IMR-90 (cell line): ENCODE measurements around the gene MCF2L2. TPM values are rescaled to one million over a fixed set of nuclear protein-coding genes. Genes with fewer than 3 reads are reported as not detected.

Experiments used
- ATAC-seq: fragments of 200-7000 bp; cut with Tn5 transposase; 2 replicates; pipeline ENCODE4 v1.9.1; 2020; ENCODE audit warnings: low read depth, mild to moderate bottlenecking, moderate library complexity
- BruUV-seq: library from RNA; stranded (reverse); fragments of 400-500 nt; replicated peaks from 2 replicates; lab custom pipeline; 2021; lab: Mats Ljungman, UMichigan
- CTCF ChIA-PET: fragments of 300-600 bp; formaldehyde crosslinking; extraction: SDS; loops from one replicate; lab custom pipeline; 2021; ENCODE audit warnings: antibody characterized with exemption; lab: Yijun Ruan, JAX
- POLR2A ChIA-PET: fragments of 300-600 bp; sonication (Branson Sonifier 250); formaldehyde crosslinking; loops from one replicate; lab custom pipeline; 2022; ENCODE audit warnings: antibody characterized with exemption; ENCODE audit not compliant: unreplicated experiment; lab: Charles Lee
- DNase-seq: peaks from one replicate; pipeline ENCODE4 v3.0.0; 2013
- H2AFZ ChIP-seq: replicated peaks from 2 replicates; pipeline ENCODE3; 2013; ENCODE audit warnings: low read length, mild to moderate bottlenecking; ENCODE audit not compliant: poor library complexity
- H2AK5ac ChIP-seq: 2 replicates; pipeline ENCODE4 v1.6.1; 2013; ENCODE audit warnings: low read depth, low read length, inconsistent platforms
- H2AK9ac ChIP-seq: replicated peaks from 2 replicates; pipeline ENCODE3; 2013; ENCODE audit warnings: mild to moderate bottlenecking, low read depth, low read length, moderate library complexity; ENCODE audit not compliant: poor library complexity
- H2BK120ac ChIP-seq: 2 replicates; pipeline ENCODE4 v1.6.1; 2013; ENCODE audit warnings: low read depth, low read length, inconsistent platforms
- H2BK15ac ChIP-seq: 3 replicates; pipeline ENCODE4 v1.6.1; 2013; ENCODE audit warnings: low read depth, low read length, inconsistent platforms
- H2BK20ac ChIP-seq: 2 replicates; pipeline ENCODE4 v1.6.1; 2013; ENCODE audit warnings: low read depth, mild to moderate bottlenecking, inconsistent platforms, low read length, moderate library complexity
- H2BK5ac ChIP-seq: 2 replicates; pipeline ENCODE4 v1.6.1; 2013; ENCODE audit warnings: mild to moderate bottlenecking, low read depth, low read length, inconsistent platforms; ENCODE audit not compliant: poor library complexity, severe bottlenecking
- H3K14ac ChIP-seq: replicated peaks from 2 replicates; pipeline ENCODE4 v1.6.1; 2013; ENCODE audit warnings: low read depth, low read length, inconsistent platforms
- H3K18ac ChIP-seq: 2 replicates; pipeline ENCODE4 v1.6.1; 2013; ENCODE audit warnings: low read depth, low read length, control low read depth
- H3K23ac ChIP-seq: 2 replicates; pipeline ENCODE4 v1.6.1; 2013; ENCODE audit warnings: low read depth, low read length, inconsistent platforms
- H3K27ac ChIP-seq: 2 replicates; pipeline ENCODE4 v1.5.1; 2013; ENCODE audit warnings: mild to moderate bottlenecking, control low read depth, low read length; ENCODE audit not compliant: insufficient read depth
- H3K27me3 ChIP-seq: 2 replicates; pipeline ENCODE4 v1.6.1; 2013; ENCODE audit warnings: low read length; ENCODE audit not compliant: control insufficient read depth, insufficient read depth
- H3K36me3 ChIP-seq: 2 replicates; pipeline ENCODE4 v1.6.1; 2013; ENCODE audit warnings: low read length, mixed read lengths; ENCODE audit not compliant: control insufficient read depth, insufficient read depth
- H3K4ac ChIP-seq: 2 replicates; pipeline ENCODE4 v1.6.1; 2013; ENCODE audit warnings: low read depth, low read length, inconsistent platforms
- H3K4me1 ChIP-seq: 2 replicates; pipeline ENCODE4 v1.6.1; 2013; ENCODE audit warnings: low read length, mixed read lengths; ENCODE audit not compliant: control insufficient read depth, insufficient read depth
- H3K4me2 ChIP-seq: 2 replicates; pipeline ENCODE4 v1.6.1; 2013; ENCODE audit warnings: low read depth, mild to moderate bottlenecking, control low read depth, low read length, moderate library complexity
- H3K4me3 ChIP-seq: 2 replicates; pipeline ENCODE4 v1.5.1; 2013; ENCODE audit warnings: low read depth, mild to moderate bottlenecking, control low read depth, low read length, moderate library complexity; ENCODE audit not compliant: insufficient read depth
- H3K56ac ChIP-seq: 2 replicates; pipeline ENCODE4 v1.6.1; 2013; ENCODE audit warnings: low read length, inconsistent platforms; ENCODE audit not compliant: insufficient read depth; ENCODE audit errors: extremely low read depth
- H3K79me1 ChIP-seq, 2 experiments: 2 replicates each; pipeline ENCODE4 v1.6.1; 2013; ENCODE audit warnings: low read length in 2 of 2, inconsistent platforms in 1 of 2, low read depth in 1 of 2
- H3K9ac ChIP-seq: 2 replicates; pipeline ENCODE4 v1.6.1; 2013; ENCODE audit warnings: low read depth, low read length, control low read depth
- H3K9me1 ChIP-seq: 2 replicates; pipeline ENCODE4 v1.6.1; 2013; ENCODE audit warnings: low read length, inconsistent platforms; ENCODE audit not compliant: insufficient read depth
- H3K9me3 ChIP-seq: 2 replicates; pipeline ENCODE4 v1.6.1; 2013; ENCODE audit warnings: low read length; ENCODE audit not compliant: control insufficient read depth, insufficient read depth
- H4K20me1 ChIP-seq: 2 replicates; pipeline ENCODE4 v1.6.1; 2013; ENCODE audit warnings: low read length, inconsistent platforms; ENCODE audit not compliant: insufficient read depth
- H4K5ac ChIP-seq: 2 replicates; pipeline ENCODE4 v1.6.1; 2013; ENCODE audit warnings: mild to moderate bottlenecking, low read depth, low read length, control low read depth
- H4K8ac ChIP-seq, 2 experiments: 2 replicates each; pipeline ENCODE4 v1.6.1; 2013; ENCODE audit warnings: low read depth in 2 of 2, low read length in 2 of 2, control low read depth in 1 of 2, inconsistent platforms in 1 of 2
- H4K91ac ChIP-seq: 2 replicates; pipeline ENCODE4 v1.6.1; 2013; ENCODE audit warnings: low read depth, low read length, inconsistent platforms; ENCODE audit not compliant: insufficient read depth
- NFE2L2 ChIP-seq: fragments of 150-350 bp; IDR thresholded peaks from 2 replicates; pipeline ENCODE4 v1.6.1; 2016; ENCODE audit warnings: low read depth, mild to moderate bottlenecking, low read length
- POLR2A ChIP-seq: IDR thresholded peaks from 2 replicates; pipeline ENCODE4 v1.6.1; 2012; ENCODE audit warnings: mild to moderate bottlenecking, low read depth, low read length
- WGBS, 2 experiments: methylation state at CpG; one replicate each; pipeline versions ENCODE4 v1.1.5 to v1.1.7; 2013; ENCODE audit warnings: missing lambda C conversion rate in 2 of 2; ENCODE audit not compliant: insufficient read length in 1 of 2; ENCODE audit errors: extremely low coverage in 2 of 2; 5-methylcytosine and 5-hydroxymethylcytosine counted together
- dilution Hi-C: fragments of 300-500 bp; cut with HindIII; formaldehyde crosslinking; loops from one replicate; pipeline ENCODE4 v1.14.3; 2018; ENCODE audit warnings: low sequenced_read_pairs; ENCODE audit not compliant: unreplicated experiment
- in situ Hi-C: fragments of 300-500 bp; cut with MboI; formaldehyde crosslinking; loops from 3 replicates; pipeline ENCODE4 v1.14.3; 2019; ENCODE audit warnings: low sequenced_read_pairs, inconsistent platforms, mixed read lengths
- intact Hi-C: fragments of 100-400 bp; cut with micrococcal nuclease; formaldehyde crosslinking; loops from 2 replicates; pipeline ENCODE4 v1.10.0; 2022
- polyA plus RNA-seq, 3 experiments: library from polyadenylated mRNA; depleted of rRNA; stranded (reverse); fragments of >200 nt; gene quantifications; 2 replicates each; pipeline ENCODE4 v1.2.3, GENCODE V29; 2012; ENCODE audit warnings: low replicate concordance in 1 of 3
- total RNA-seq: library from RNA; depleted of rRNA; stranded (reverse); fragments of >200 nt; gene quantifications from 2 replicates; pipeline ENCODE4 v1.2.3, GENCODE V29; 2012
- TF ChIP-seq, protein P1 (sequence below): fragments of 150-350 bp; IDR thresholded peaks from 2 replicates; pipeline ENCODE4 v1.6.1; 2017; ENCODE audit warnings: mild to moderate bottlenecking, antibody characterized with exemption, low read length, low read depth
- TF ChIP-seq, protein P2 (sequence below): fragments of 150-350 bp; IDR thresholded peaks from 2 replicates; pipeline ENCODE4 v1.6.1; 2016; ENCODE audit warnings: low read depth, mild to moderate bottlenecking, low read length, moderate library complexity, borderline replicate concordance
- TF ChIP-seq, protein P3 (sequence below): conservative IDR thresholded peaks from 2 replicates; pipeline ENCODE4 v1.5.1; 2012; ENCODE audit warnings: mild to moderate bottlenecking, low read depth, low read length, improper control_type of control experiment

The MCF2L2 gene
- total and polyA plus RNA-seq, 2 of the 4 experiments (the other 2 are of a cell fraction): under 0.01 TPM; not detected in 1

DNA sequence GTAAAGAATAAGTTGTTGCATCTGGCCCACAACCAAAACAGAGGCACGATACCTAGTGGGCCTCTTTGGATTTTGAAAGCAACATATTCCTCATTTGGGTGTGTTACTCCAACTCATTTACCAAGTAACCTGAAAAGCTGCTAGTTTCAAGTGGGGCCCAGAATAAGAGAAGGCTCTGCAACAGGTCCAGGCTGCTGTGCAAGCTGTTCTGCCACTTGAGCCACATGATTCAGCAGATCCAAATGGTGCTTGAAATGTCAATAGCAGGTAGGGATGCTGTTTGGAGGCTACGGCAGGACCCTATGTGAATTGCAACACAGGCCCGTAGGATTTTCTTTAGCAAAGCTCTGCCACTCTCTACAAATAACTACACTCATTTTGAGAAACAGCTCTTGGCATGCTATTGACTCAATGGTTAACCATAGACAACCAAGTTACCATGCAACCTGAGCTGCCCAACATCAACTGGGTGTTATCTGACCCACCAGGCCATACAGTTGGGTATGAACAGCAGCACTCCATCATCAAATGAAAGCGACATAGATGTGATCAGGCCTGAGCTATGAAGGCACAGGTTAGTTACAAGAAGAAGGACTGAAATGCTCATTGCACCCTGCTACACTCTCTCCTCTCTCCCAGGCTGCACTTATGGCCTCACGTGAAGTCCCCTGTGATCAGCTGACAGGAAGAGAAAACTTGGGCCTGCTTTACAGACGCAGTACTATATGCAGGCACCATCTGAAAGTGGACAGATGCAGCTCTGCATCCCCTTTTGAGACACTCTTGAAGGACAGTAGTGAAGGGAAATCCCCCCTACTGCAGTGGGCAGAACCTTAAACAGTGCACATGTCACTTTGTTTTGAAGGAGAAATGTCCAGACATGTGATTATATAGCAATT lies 9.5 kb upstream of the MCF2L2 start:
- in situ Hi-C loops: no loop called here
- ATAC-seq (no peak), DNase-seq (no peak)
- Histone ChIP-seq H3K27ac (no peak overlapping the region), H3K9me1 (no peaks in the 10 kb centered on the region), H2BK5ac (no peak overlapping the region), H4K20me1 (no peaks in the 10 kb centered on the region), H3K9ac (no peak overlapping the region), H3K36me3 (no peaks in the 10 kb centered on the region), H3K4me2 (no peak overlapping the region), H2AFZ (no peak overlapping the region), H4K8ac (no peak overlapping the region), H2BK15ac (no peak overlapping the region), H3K4ac (no peak overlapping the region), H3K4me3 (no peak overlapping the region), H4K5ac (no peak overlapping the region), H3K79me1 (no peaks in the 10 kb centered on the region), H2AK9ac (no peak overlapping the region), H3K56ac (no peak overlapping the region), H2BK20ac (no peak overlapping the region), H2BK120ac (no peak overlapping the region), H3K14ac (no peak overlapping the region), H2AK5ac (no peak overlapping the region), H3K23ac (no peak overlapping the region), H3K18ac (no peak overlapping the region), H3K27me3 (peaks cover 41% of the 10 kb centered on the region), H3K4me1 (no peaks in the 10 kb centered on the region), H4K91ac (no peak overlapping the region), H3K9me3 (peaks cover 2% of the 10 kb centered on the region; the same call in 1 of the 2 replicates)
- dilution Hi-C loops: no loop called here
- TF ChIP-seq, protein P1, sequence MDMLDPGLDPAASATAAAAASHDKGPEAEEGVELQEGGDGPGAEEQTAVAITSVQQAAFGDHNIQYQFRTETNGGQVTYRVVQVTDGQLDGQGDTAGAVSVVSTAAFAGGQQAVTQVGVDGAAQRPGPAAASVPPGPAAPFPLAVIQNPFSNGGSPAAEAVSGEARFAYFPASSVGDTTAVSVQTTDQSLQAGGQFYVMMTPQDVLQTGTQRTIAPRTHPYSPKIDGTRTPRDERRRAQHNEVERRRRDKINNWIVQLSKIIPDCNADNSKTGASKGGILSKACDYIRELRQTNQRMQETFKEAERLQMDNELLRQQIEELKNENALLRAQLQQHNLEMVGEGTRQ: no peak
- TF ChIP-seq NFE2L2 (no peak), POLR2A (no peak)
- TF ChIP-seq, protein P2, sequence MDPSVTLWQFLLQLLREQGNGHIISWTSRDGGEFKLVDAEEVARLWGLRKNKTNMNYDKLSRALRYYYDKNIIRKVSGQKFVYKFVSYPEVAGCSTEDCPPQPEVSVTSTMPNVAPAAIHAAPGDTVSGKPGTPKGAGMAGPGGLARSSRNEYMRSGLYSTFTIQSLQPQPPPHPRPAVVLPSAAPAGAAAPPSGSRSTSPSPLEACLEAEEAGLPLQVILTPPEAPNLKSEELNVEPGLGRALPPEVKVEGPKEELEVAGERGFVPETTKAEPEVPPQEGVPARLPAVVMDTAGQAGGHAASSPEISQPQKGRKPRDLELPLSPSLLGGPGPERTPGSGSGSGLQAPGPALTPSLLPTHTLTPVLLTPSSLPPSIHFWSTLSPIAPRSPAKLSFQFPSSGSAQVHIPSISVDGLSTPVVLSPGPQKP: no peak
- TF ChIP-seq, protein P3, sequence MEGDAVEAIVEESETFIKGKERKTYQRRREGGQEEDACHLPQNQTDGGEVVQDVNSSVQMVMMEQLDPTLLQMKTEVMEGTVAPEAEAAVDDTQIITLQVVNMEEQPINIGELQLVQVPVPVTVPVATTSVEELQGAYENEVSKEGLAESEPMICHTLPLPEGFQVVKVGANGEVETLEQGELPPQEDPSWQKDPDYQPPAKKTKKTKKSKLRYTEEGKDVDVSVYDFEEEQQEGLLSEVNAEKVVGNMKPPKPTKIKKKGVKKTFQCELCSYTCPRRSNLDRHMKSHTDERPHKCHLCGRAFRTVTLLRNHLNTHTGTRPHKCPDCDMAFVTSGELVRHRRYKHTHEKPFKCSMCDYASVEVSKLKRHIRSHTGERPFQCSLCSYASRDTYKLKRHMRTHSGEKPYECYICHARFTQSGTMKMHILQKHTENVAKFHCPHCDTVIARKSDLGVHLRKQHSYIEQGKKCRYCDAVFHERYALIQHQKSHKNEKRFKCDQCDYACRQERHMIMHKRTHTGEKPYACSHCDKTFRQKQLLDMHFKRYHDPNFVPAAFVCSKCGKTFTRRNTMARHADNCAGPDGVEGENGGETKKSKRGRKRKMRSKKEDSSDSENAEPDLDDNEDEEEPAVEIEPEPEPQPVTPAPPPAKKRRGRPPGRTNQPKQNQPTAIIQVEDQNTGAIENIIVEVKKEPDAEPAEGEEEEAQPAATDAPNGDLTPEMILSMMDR: no peak
- ChIA-PET POLR2A (no interaction called here), CTCF (no interaction called here)
- intact Hi-C loops: no loop called here
- BruUV-seq: no TSS peak
- WGBS, 2 experiments: no CpG with 5 or more reads among the region's 6 CpGs
